Choroid plexus epithelial cell (primary cell): ENCODE results near the gene PRSS22.

Source experiments
- DNase-seq: peaks from one replicate; pipeline ENCODE4 v3.0.0-alpha.2; 2010; ENCODE audit warnings: low read depth
- H3K4me3 ChIP-seq: 2 replicates; pipeline ENCODE4 v1.5.1; 2011; ENCODE audit warnings: low read depth, mild to moderate bottlenecking, control low read depth, low read length, moderate library complexity
- CTCF ChIP-seq: conservative IDR thresholded peaks from 2 replicates; pipeline ENCODE4 v1.5.1; 2011; ENCODE audit warnings: low read depth, mild to moderate bottlenecking, control low read depth, inconsistent platforms, low read length, moderate library complexity

PRSS22 gene

GRCh38 chr16:2895813-2896212 is 37.8 kb upstream of the PRSS22 start:
- H3K4me3 ChIP-seq = no peak overlapping the region
- TF ChIP-seq CTCF = no peak
- peak; percentile 59 for DNase-seq

GRCh38 chr16:2894231-2894630 is 36.3 kb upstream of the PRSS22 start:
- no peak for DNase-seq
- TF ChIP-seq CTCF = no peak
- no peak overlapping the region for H3K4me3 ChIP-seq

- H3K4me3 ChIP-seq = peak overlapping the region; percentile 97
- TF ChIP-seq CTCF = no peak
- DNase-seq = no peak
Measured at GRCh38 chr16:2884041-2884451, 26.1 kb upstream of the PRSS22 start.

GRCh38 chr16:2883458-2883908 is 25.5 kb upstream of the PRSS22 start:
- no peak for DNase-seq
- no peak for TF ChIP-seq CTCF
- peak overlapping the region; percentile 97 for H3K4me3 ChIP-seq

- peak within 1 kb of the TSS; percentile 97 for H3K4me3 ChIP-seq
- DNase-seq = peak; percentile 99
- no peak for TF ChIP-seq CTCF
Measured at GRCh38 chr16:2882650-2883457, 24.9 kb upstream of the PRSS22 start, which contains the start of gene FLYWCH2. TSS of gene FLYWCH2 (plus strand) at chr16:2883215. CDS start at chr16:2896450, 13,235 bp downstream.

GRCh38 chr16:2881783-2882649 is 24.0 kb upstream of the PRSS22 start:
- no peak for TF ChIP-seq CTCF
- peak overlapping the region; percentile 97 for H3K4me3 ChIP-seq
- no peak for DNase-seq
